ENCODE measurements around the gene ACAA2. TPM values are rescaled to one million over a fixed set of nuclear protein-coding genes. Genes with fewer than 3 reads are reported as not detected.

The ACAA2 gene
- total RNA-seq, 1 experiment from 2014 or later, result 33.7 TPM

GRCh38 chr18:49756135-49756534 lies 57.2 kb downstream of the ACAA2 start:
- Histone ChIP-seq H3K9me2 (ENCODE audit: insufficient read depth) (no peaks in the 10 kb centered on the region), H3K4me2 (no peak overlapping the region), H3K36me3 (ENCODE audit: low read depth) (no peaks in the 10 kb centered on the region), H3K4me1 (replicated peaks; ENCODE audit: insufficient read depth) (no peaks in the 10 kb centered on the region), H3K4me3 (no peak overlapping the region), H3K27ac (no peak overlapping the region), H2AFZ (no peak overlapping the region), H3K9me3 (ENCODE audit: insufficient read depth, low read depth) (no peaks in the 10 kb centered on the region), H3K79me2 (ENCODE audit: low read depth) (no peaks in the 10 kb centered on the region), H3K27me3 (ENCODE audit: insufficient read depth, low read depth) (no peaks in the 10 kb centered on the region), H3F3A (ENCODE audit: insufficient read depth, low read depth) (no peaks in the 10 kb centered on the region), H4K20me1 (ENCODE audit: insufficient read depth) (no peaks in the 10 kb centered on the region)
- TF ChIP-seq EZH2 (IDR thresholded peaks at IDR 0.05; ENCODE audit: low read depth) (no peak), CTCF (conservative IDR thresholded peaks at IDR 0.05) (no peak)
- CTCF ChIA-PET, result no interaction called here
- POLR2A ChIA-PET (ENCODE audit: unreplicated experiment), result no interaction called here
- intact Hi-C loops (cut with micrococcal nuclease; ENCODE audit: unreplicated experiment), result no loop called here
- no peak for DNase-seq
- BruUV-seq (replicated peaks), result no TSS peak

- no peak overlapping the region for H2AFZ ChIP-seq
- intact Hi-C loops (cut with micrococcal nuclease; ENCODE audit: unreplicated experiment), result no loop called here
- H3K79me2 ChIP-seq (ENCODE audit: low read depth), result no peaks in the 10 kb centered on the region
- no peak for TF ChIP-seq EZH2 (IDR thresholded peaks at IDR 0.05; ENCODE audit: low read depth)
- no peak for TF ChIP-seq CTCF (conservative IDR thresholded peaks at IDR 0.05)
- H4K20me1 ChIP-seq (ENCODE audit: insufficient read depth), result no peaks in the 10 kb centered on the region
- H3K9me3 ChIP-seq (ENCODE audit: insufficient read depth, low read depth), result no peaks in the 10 kb centered on the region
- BruUV-seq (replicated peaks), result no TSS peak
- DNase-seq, result no peak
- H3F3A ChIP-seq (ENCODE audit: insufficient read depth, low read depth), result no peaks in the 10 kb centered on the region
- H3K4me2 ChIP-seq, result no peak overlapping the region
- CTCF ChIA-PET, result no interaction called here
- H3K27ac ChIP-seq, result no peak overlapping the region
- no peaks in the 10 kb centered on the region for H3K4me1 ChIP-seq (replicated peaks; ENCODE audit: insufficient read depth)
- H3K4me3 ChIP-seq, result no peak overlapping the region
- POLR2A ChIA-PET (ENCODE audit: unreplicated experiment), result interaction anchor here (0.6 kb wide), 1 partner anchor 103 kb away, joined by 3 read pairs; no protein-coding TSS in a partner anchor
- H3K9me2 ChIP-seq (ENCODE audit: insufficient read depth), result no peaks in the 10 kb centered on the region
- no peaks in the 10 kb centered on the region for H3K27me3 ChIP-seq (ENCODE audit: insufficient read depth, low read depth)
- H3K36me3 ChIP-seq (ENCODE audit: low read depth), result no peaks in the 10 kb centered on the region
Measured at GRCh38 chr18:49755489-49755888, 57.8 kb downstream of the ACAA2 start.

GRCh38 chr18:49754866-49755265 lies 58.5 kb downstream of the ACAA2 start:
- TF ChIP-seq EZH2 (IDR thresholded peaks at IDR 0.05; ENCODE audit: low read depth) (no peak), CTCF (conservative IDR thresholded peaks at IDR 0.05) (no peak)
- no peak overlapping the region for H2AFZ ChIP-seq
- BruUV-seq (replicated peaks), result no TSS peak
- H3K9me3 ChIP-seq (ENCODE audit: insufficient read depth, low read depth), result no peaks in the 10 kb centered on the region
- H3F3A ChIP-seq (ENCODE audit: insufficient read depth, low read depth), result no peaks in the 10 kb centered on the region
- intact Hi-C loops (cut with micrococcal nuclease; ENCODE audit: unreplicated experiment), result no loop called here
- H3K27ac ChIP-seq, result no peak overlapping the region
- no peak for DNase-seq
- no peaks in the 10 kb centered on the region for H3K4me1 ChIP-seq (replicated peaks; ENCODE audit: insufficient read depth)
- no peaks in the 10 kb centered on the region for H3K9me2 ChIP-seq (ENCODE audit: insufficient read depth)
- ChIA-PET CTCF (no interaction called here), POLR2A (ENCODE audit: unreplicated experiment) (no interaction called here)
- no peaks in the 10 kb centered on the region for H3K27me3 ChIP-seq (ENCODE audit: insufficient read depth, low read depth)
- H4K20me1 ChIP-seq (ENCODE audit: insufficient read depth), result no peaks in the 10 kb centered on the region
- H3K36me3 ChIP-seq (ENCODE audit: low read depth), result no peaks in the 10 kb centered on the region
- H3K4me2 ChIP-seq, result no peak overlapping the region
- no peaks in the 10 kb centered on the region for H3K79me2 ChIP-seq (ENCODE audit: low read depth)
- H3K4me3 ChIP-seq, result no peak overlapping the region

Data from PC-9 (cell line).